GM21529 (cell line): Measurements from ENCODE around the gene STK32B.

Experiments
- ATAC-seq: cut with Tn5 transposase; IDR thresholded peaks from one replicate; pipeline ENCODE4 v1.9.1; 2021; ENCODE audit not compliant: unreplicated experiment

STK32B gene

DNA sequence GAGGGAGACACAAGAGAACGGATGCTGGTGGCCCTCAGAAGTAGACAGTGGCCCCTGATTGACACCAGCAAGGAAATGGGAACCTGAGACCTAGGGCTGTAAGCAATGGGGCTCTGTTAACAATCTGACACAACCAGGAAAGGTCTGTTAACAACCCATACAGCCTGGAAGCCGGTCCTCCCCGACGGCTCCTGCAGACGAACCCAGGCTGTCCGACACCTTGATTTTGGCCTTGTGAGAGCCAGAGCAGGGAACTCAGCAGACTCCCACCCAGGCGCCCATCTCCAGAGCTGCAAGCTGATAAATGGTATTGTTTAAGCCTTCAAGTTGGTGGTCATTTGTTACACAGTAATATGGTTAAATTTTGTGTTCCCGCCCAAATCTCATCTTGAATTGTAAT is 21.8 kb upstream of the STK32B start:
- no peak for ATAC-seq

DNA sequence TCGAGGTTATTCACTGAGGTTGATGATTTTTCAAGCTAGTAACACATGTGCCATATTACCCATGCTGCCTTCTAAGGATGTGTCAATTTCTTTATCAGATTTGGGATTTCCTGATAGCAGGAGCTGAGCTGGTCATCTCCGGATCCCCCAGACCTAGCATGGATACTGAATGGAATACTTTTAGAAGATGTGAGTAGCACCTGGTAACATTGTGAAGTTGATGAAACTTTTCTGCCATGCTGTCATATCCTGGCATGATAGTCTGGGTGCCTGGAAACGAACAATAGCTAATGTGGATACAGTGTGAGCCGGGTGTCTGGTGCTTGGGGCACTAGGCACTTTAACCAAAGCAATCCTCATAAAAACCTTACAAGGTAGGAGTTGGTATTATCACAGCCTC is 21.1 kb upstream of the STK32B start:
- ATAC-seq, result no peak

DNA sequence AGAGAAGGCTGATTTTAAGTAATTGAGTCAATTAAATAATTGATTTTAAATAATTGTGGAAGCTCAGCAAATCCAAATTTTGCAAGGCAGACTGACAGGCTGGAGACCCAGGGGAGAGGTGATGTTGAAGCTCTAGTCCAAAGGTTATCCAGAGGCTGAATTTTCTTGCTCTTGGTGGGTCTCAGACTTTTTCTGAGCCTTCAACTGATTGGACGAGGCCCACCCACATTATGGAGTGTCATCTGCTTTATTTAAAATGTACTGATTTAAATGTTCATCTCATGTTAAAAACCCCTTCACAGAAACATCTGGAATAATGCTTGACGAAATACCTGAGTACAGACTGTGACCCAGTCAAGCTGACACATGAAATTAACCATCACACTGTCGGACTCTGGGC is 20.4 kb upstream of the STK32B start:
- no peak for ATAC-seq

DNA sequence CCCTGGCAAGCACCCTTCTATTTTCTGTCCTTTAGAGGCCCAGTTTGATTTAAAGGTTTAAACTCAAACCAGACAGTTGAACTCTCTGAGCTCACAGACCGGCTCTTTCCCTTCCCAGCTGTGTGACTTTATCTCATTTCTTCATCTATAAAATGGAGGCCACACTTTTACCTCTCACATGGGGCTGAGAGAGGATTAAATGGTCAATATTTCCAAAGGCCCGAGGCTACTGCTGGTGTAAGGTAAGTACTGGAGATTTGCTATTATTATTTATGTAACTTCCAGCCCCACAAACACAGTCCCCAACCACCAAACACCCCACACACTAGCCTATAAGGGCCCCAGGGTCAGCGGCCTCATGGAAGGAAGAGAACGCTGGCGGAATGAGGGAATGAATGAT is 18.5 kb upstream of the STK32B start:
- no peak for ATAC-seq

DNA sequence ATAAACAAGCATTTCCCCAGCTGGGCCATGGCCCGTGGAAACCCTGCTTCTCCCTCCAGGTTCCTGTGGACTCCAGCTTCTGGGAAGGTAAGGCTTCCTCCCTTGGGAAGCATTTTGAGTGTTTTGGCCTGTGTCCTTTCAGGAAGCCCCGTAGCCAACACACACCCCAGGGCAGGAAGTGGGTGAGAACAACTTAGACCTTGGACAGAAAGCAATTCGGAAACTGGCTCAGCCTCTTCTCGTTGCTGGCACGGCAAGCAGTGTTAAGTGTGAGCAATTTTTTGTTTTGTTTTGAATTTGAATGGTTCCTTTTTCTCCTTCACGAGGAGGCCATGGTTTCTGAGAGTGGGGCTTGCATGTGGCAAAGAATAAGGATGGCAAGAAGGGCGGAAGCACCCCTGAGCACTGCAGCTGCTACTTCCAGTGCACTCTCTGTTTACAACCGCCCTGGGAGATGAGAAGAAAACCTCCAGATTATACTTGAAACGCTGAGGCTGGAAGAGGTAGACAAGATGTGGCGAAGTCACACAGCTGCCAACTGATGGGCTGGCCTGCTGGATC is 17.9 kb upstream of the STK32B start:
- no peak for ATAC-seq

DNA sequence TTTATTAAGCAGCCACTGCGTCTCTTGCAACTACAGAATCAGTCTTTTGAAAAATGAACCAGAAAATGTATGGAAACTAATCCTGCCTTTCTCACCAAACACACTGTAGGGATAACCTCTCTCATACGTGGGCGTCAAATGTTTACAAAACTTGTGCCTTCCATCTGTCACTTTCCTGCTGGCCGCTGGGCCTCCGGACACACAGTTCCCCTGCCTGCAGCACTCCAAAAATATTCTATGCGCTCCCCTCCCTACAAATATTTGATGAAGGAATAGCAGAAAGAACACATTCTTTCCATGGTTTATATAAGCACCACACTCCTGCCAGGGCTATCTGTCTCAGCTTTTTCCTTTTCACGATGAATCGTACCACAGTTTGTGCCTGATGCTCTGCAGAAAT is 17.1 kb upstream of the STK32B start:
- no peak for ATAC-seq

DNA sequence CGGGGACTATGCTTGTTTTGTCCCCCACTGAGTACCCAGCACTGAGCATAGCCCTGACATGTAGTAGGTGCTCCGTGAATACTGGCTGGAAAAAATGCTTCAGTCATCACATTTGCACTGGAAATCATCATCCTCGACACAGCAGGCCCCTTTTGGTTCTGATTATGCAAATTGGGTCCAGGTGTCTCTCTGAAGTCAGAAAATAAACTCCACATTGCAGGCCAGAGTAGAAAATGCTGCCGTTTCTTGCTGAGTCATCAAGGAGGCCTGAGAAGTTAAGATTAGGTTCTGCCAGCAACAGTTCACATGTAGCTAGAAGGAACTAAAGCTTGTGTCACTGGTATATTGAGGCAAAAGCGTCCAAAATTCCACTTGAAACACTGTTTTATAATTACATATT is 15.0 kb upstream of the STK32B start:
- peak; percentile 59 for ATAC-seq

DNA sequence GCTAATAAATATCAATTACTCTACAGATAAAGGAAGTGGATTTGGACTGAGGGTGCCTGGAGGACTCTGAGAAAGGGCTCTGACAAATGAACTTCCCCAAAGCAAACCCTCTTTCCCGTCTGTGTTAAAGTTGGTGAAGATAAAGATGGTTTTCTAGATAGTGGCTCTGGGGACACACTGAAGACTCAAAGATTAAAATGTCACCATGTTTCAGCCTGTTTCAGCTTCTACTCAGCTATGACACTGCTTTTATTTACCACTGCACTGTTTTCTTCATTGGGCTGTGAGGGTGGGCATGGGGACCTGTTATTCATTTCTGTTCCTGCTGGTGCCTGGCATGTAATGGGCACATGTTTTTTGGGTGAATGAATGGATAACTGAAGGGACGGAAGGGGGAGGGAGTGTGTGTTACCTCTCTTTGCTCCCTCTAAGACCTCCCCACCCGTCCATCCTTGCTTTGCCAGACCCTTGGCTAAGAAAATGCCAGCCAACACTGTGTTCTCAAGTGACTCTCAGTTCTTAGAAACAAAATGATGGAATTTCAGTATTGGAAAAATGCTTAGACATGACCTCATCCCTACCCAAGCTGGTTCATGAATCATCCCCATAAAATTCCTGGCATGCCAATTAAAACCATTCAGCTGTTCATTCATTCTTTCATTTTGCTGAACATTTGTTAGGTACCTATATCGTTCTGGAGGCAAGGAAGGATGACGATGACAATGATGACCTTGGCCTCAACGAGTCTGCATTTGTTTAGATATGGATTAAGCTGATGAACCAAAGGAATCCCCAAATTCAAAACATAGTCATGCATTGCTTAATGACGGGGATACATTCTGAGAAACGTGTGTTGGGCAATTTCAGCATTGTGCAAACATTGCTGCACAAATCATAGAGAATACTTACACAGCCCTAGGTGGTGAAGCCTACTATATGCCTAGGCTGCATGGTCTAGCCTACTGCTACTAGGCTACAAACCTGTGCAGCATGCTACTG is 13.4 kb upstream of the STK32B start:
- ATAC-seq, result no peak

DNA sequence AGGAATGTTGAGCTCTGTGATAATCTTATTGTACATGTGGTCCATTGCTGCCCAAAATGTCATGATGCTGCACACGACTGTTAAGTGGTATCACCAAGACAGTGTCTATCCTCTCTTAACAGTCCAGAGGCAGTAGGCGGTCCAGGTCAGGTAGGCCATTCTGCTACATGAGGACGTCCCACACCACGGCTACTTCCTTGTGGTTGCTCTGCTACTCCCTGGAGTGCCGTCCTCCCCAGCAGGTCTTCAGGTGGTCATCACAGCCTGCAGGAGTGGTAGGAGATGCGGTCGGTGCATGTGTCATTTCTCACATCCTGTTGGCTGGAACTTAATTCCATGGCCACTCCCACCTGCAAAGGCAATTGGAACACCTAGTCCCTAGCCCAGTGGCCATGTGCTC is 11.5 kb upstream of the STK32B start:
- no peak for ATAC-seq

DNA sequence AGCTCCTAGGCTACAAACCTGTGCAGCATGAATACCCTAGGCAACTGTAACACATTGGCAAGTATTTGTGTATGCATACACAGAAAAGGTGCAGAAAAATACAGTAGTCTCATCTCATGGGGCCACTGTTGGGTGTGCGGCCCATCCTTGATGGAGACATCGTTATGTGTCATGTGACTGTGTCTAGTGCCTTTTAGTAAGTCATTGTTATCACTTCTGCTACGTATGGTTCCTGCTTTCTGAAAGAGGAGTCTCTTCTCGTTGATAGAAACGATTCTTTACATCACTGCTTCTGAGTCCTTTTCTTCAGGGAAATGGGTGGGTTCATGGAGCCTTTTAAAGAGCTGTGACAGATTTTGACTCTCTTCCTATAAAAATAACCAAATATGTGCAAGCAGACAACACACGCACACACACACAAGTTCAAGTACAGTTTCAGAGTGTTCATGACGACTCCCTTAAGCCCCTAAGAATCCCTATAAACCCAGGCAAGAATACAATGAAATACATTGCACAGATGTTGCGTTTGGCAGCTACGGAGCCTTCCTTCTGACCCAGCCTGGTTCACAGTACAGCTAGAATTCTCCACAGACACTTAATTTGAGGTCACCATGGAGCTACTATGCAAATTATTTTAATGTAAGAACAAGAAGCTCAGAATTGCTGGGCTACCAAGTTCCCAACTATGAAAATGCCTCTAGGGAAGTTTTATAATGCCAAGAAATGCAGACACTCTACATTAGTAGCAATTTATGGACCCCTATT is 10.2 kb upstream of the STK32B start:
- no peak for ATAC-seq

DNA sequence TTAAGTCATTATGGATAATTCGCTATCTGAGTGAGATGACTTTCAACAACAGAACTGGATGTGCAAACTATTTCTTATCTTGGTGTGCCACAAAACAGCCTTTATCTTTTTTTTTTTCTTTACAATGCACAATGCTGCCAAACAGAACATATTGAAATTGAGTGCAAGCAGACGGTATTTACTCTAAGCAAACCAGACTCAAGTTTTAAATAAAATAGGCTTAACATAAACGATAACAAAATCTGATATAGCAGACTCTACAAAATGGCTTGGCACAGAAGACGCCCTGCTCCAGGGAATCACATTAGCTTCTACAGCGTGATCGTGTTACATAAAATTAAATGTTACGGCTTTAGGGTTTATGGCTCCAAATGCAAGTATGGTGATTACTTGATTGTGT is 9.6 kb upstream of the STK32B start:
- ATAC-seq, result no peak

DNA sequence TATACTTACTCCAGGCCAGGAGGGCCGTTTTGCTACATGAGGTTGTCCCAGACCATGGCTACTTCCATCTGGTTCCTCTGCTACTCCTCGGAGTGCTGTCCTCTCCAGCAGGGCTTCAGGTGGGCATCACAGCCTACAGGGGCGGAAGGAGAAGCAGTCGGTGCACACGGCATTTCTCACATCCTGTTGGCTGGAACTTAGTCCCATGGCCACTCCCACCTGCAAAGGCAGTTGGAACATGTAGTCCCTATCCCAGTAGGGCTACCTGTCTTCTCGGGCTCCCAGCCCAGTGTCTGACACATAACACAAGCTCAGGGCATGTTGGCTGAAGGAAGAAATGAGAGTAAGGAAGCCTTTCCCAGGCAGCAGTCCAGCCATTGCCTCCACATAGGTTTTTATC is 7.7 kb upstream of the STK32B start:
- ATAC-seq, result no peak

DNA sequence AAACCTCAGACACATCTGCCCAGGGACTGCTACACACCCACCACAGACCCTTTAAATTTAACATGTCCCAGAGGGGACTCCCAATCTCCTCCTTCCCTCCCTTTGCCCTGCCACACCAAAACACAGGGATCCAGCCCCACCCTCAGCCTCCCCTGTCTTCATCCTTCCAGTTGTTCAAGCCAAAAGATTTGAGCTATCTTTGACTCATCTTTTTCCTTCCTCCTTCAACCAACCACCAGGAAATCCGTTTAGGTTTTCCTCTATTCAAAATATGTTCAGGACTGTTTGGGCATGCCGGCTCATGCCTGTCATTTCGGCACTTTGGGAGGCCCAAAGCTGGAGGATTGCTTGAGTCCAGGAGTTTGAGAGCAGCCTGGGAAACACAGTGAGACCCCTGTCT is 6.9 kb upstream of the STK32B start:
- no peak for ATAC-seq

DNA sequence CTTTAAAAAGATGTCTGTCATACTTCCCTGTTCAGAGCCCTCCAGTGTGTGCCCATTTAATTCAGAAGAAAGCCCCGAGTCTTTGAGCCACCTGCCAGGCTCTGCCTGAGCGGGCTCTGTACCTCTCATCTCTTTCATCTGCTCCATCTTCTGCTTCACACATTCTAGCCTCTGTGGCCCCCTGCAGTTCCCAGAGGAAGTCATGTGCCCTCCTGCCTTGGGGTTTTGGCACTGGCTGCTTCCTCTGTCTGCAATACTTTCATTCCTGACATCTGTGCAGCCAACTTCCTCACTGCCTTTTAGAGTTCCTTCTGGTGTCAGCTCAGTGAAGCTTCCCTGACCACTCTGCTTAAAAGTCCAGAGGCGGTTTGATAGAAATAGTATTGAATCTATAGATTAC is 6.2 kb upstream of the STK32B start:
- no peak for ATAC-seq

DNA sequence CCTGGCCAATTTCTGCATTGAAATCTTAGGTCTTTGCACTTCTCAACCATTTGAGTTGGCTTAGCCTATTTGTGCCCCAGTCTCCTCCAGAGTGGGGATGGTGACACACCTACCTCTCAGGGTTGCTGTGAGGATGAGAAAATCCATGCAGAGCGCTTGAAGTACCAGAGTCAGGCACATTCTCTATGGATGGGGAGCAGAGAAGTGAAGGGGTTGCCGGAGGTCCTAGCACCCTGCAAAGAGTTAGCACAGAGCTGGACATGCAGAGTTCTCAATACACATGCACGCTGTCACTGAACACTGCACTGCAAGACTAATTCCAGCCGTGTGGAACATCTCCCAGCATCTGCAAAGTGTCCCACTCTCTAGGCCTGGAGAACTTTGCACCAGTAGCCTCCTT is 2.6 kb upstream of the STK32B start:
- no peak for ATAC-seq

DNA sequence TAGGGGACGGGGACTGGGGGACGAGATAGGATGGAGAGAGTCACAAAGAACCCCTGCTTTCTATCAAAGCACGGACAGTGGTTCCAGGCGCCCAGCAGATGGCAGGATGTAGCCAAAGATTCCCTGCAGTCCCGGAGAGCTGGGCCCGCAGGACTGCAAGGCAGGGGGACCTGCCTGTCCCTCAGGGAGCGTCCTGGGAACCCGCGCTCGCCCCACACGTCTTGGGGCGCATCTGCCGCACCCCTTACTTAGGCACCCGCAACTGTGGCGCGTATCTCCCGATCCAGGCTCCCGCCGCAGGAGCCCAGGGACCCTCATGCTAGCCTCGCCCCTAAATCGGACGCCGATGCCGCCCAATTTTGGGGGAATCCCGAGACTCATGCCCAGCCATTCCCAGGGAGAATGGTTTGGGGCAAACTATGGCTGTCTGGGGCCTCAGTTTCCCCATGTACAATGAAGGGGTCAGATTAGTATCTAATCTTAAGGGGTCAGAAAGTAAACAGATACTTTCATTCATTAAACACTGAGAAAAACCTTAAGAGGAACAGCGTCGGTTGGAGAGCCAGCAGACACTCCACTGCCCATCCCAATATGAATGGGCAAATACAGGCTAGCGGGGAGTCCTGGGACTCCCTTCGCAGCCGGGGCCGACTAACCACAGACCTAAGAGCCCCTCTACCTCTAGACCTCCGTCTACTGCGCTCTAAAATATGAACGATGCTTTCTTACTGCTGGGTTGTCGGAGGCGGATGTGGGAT is 581 bp upstream of the STK32B start:
- ATAC-seq, result peak; percentile 61

DNA sequence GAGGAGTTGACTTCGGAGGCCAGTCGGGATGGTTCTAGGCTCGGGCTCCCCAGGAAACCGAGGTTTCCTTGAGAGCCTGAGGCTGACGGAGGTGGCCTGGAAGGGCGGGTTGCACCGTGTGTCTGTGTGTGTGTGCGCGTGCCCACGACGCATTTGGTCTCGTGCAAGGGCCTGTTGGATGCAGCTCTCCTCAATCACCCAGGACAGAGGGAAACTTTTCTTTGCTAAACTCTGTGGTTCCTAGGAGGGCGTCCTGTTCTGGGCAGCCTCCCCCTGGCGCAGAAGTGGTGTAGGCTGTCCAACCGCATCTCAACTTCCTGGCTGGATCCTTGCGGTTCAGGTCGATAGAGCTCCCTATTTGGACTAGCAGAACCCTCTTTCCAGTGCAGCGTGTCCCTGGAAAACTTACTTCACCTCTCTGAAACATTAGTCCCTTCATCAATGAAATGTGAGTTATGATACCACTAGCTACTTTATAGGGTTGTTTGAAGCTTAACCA is 973 bp downstream of the STK32B start:
- no peak for ATAC-seq

DNA sequence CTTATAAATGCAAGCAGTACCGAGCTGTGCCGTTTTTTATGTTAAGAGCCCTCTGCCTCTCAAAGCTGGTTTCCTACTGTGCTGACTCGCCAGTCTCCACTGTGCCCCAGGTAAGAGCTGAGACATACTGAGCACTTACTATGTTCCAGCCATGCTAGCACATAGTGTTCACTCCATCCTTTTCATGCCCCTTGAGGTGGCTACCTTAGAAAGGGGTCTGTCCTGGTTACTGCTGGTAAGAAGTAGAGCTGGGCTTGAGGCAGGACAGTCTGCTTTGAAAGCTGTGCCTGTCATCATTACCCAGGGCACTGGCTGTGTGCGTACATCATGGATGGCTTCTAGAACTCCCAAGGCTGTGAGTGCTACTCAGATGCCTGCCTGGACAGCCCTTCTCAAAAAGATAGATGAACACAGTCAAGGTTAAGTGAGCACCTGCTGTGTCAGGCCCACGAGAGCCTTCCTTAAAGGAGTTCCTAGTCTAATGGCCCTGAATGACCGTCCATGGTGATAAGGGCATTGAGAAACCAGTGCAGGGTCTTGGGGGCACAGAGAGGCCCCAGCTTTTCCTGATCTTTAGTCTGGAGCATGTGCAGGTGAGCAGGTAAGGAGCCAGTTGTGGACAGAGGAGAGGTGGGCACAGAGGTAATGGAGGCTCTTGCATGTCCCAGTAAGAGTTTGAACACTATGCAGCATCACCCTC is 1.6 kb downstream of the STK32B start:
- ATAC-seq, result no peak

DNA sequence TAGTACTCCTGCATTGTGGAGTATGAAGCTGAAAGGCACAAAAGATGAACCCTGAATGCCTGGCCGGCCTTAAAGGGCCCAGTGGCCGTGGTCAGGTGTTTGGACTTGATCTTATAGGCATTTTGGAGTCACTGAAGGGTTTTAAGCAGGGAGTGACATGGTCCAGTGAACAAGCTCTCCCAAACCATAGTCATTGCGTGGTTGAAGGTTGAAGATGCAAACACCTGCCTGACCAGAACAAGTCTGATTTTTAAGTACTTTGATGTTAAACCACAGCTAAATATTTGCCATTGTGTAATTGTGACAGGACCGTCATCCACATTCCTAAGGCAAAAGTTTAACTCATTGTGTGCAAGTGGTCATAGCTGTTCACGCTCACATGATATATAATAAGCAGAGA is 3.3 kb downstream of the STK32B start:
- ATAC-seq, result no peak

DNA sequence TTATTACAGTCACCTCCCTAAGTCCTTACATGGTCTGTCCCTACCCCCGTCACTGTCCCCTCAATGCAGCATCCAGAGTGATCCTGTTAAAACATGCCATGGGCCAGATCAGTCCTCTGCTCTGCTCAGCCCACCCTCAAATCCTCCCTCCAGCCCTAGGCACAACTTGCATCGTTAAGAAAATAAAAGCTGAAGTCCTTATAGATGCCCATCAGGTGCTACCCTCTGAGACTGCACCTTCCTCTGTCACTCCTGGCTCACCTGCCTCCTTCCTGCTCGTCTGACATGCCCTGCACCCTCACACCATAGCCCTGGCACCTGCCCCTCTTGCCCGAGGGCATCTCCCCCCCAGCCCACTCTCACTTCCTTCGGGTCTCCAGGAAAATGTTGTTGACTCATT is 4.1 kb downstream of the STK32B start:
- no peak for ATAC-seq
